Embryonic facial prominence (tissue), 1 donor: ENCODE measurements around the gene KDM2A.

Experiments
- DNase-seq: peaks from one replicate; pipeline ENCODE4 v3.0.0-alpha.2; 2016; ENCODE audit errors: extremely low spot score

KDM2A gene

GRCh38 chr11:67118801-67119584 is at the start of gene KDM2A:
Gene KDM2A (plus strand): TSS chr11:67119263. CDS start chr11:67121317, 2,054 bp downstream.
- peak; percentile 98 for DNase-seq

DNA sequence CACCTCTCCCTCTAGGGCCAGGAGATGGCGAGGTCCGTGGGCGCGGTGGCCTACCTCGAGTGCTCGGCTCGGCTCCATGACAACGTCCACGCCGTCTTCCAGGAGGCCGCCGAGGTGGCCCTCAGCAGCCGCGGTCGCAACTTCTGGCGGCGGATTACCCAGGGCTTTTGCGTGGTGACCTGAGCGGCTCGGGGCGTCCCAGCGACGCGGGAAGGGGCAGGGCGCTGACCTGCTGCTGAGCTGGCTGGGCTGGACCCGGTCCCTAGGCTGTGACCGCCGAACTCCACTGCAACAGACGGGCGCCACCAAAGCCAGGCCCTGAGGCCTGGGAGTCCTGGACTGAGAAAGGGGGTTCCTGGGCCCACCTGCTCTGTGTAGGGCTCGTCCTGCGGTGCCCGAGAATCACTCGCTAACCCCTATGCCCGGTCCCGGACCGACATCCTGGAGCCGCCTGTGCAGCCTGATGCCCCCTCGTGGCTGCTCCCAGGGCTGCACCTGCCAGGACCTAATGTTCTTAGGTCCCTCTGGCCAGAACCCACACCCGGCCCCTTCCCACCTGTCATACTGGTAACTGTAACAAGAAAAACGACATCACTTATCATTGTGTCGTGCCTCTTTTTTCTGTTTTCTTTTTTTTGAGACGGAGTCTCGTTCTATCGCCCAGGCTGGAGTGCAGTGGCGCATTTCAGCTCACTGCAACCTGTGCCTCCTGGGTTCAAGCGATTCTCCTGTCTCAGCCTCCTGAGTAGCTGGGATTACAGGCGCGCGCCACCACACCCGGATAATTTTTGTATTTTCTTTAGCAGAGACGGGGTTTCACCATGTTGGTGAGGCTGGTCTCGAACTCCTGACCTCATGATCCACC is 47.4 kb upstream of the KDM2A start:
- DNase-seq = no peak

- no peak for DNase-seq
Measured at GRCh38 chr11:67072295-67072694, 46.8 kb upstream of the KDM2A start.

DNA sequence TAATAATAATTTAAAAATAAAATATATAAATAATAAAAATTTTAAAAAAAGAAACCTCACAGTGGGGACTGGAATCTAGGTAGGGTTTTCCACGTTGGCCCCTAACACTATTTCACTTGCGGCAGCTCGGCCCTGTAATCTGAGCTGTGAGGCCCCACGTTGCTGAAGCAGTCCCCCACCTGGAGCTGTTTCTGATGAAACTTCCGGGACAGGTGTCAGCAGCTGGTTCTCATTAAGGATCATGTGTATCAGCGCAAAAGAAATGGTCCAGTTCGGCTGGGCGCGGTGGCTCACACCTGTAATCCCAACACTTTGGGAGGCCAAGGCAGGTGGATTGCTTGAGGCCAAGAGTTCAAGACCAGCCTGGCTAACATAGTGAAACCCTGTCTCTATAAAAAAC is 45.2 kb upstream of the KDM2A start:
- no peak for DNase-seq

GRCh38 chr11:67076202-67076601 is 42.9 kb upstream of the KDM2A start:
- DNase-seq = no peak

DNA sequence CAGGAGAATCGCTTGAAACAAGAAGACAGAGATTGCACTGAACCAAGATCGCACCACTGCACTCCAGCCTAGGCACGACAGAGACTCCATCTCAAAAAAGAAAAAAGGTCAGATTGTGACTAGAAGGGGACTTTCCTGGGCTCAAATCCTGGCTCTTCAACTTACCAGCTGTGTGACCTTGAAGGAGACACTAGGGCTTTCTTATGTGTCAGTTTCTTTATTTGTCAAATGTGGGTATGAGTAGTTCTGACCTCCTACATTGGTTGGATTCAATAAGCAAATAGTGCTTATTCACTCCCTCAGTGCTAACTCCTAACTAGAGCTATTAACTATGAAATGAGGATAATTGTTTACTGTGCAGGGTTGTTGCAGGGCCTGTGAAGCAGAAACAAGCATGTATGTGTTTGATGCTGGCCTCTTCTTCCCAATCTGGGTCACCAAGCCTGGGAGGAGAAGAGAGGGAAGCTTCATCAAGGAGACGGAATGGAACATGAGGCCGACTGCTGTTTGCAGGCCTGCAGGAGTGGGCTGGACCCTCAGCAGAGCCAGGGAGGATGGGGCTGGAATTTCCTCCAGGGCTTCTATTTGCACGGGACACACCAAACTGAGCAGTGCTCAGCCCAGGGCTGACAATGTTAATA is 39.9 kb upstream of the KDM2A start:
- DNase-seq = no peak

DNA sequence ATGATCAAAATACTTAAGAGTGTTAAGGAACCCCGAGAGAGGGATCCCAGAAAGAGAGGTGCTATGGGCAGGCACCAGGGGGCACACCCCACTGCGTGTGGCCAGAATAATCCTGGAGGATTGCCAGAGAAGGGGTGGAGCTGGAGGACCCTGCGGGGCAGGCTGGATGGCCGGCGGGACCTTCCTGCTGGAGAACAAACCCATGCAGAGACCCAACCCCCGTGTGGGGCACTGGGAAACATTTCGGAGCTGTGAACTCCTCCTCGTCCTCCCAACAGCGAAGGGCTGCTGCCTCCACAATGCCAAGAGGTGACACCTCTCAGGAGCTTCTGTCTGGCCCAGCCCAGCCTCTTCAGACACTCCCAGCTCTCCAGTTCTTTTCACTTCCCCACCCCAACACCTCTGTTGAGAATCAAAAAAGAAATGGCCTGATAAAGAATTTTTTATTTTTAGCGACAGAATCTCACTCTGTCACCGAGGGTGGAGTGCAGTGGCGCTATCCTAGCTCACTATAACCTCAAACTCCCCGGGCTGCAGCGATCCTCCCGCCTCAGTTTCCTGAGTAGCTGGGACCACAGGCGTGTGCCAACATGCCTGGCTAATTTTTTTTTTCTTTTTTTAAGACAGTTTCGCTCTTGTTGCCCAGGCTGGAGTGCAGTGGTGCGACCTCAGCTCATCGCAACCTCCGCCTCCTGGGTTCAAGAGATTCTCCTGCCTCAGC is 36.8 kb upstream of the KDM2A start:
- DNase-seq = no peak

DNA sequence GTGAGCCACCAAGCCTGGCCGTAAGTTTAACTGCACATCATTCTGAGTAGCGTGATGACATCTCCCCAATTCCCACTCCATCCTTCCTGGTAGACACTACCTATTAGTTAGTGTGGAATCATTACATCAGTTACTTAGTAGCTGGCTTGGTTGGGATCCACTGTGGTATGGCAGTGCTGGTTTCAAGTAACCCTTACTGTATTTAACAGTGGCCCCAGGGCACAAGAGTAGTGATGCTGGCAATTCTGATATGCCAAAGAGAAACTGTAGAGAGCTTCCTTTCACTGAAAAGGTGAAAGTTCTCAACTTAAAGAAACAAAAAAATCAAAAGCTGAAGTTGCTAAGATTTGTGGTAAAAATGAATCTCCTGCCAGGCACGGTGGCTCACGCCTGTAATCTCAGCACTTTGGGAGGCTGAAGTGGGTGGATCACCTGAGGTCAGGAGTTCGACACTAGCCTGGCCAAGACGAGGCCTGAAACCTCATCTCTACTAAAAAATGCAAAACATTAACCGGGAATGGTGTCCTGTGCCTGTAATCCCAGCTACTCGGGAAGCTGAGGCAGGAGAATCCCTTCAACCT is 35.2 kb upstream of the KDM2A start:
- DNase-seq = no peak

GRCh38 chr11:67085617-67086016 is 33.4 kb upstream of the KDM2A start:
- DNase-seq = no peak

DNA sequence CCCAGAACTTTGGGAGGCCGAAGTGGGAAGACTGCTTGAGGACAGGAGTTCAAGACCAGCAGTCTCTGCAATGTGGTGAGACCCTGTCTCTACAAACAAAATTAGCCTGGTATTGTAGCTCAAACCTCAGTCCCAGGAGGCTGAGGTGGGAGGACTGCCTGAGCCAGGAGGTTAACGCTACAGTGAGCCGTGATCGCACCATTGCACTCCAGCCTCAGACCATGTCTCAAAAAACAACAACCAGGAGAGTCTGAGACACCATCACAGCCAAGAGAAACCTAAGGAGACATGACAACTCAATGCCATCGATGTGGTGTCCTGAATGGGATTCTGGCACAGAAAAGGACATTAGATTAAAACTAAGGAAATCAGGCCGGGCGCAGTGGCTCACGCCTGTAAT is 28.3 kb upstream of the KDM2A start:
- no peak for DNase-seq

GRCh38 chr11:67095214-67095507 is 23.9 kb upstream of the KDM2A start:
- no peak for DNase-seq

DNA sequence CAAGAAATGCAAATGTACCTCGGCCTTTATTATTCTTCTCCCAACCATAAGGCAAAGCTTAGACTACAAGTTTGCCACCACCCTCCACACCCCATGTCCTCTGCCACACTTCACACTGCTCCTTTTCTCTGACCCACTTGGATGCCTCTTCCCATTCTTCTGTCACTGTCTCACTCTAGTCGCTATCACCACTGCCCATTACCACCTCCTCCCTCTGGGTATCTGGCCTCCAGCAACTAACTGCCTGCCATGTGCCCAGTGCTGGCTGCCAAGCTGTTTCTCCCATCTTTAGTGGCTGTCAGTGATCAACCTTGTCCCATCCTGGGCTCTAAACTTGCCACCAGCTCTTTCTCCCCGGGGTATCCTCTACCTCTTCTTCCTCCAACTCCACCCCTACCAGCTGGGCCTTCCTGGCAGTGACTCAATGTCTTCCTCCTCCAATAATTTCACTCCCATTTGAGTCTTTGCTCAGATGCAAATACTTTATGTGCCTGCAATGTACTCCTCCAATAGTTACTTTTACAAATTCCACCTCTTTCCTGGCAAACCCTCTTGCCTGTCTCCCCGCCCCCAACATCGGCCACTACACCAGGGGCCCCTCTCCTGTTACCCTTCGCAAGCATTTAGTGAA is 20.1 kb upstream of the KDM2A start:
- no peak for DNase-seq

GRCh38 chr11:67099831-67100324 is 19.2 kb upstream of the KDM2A start:
- no peak for DNase-seq

DNA sequence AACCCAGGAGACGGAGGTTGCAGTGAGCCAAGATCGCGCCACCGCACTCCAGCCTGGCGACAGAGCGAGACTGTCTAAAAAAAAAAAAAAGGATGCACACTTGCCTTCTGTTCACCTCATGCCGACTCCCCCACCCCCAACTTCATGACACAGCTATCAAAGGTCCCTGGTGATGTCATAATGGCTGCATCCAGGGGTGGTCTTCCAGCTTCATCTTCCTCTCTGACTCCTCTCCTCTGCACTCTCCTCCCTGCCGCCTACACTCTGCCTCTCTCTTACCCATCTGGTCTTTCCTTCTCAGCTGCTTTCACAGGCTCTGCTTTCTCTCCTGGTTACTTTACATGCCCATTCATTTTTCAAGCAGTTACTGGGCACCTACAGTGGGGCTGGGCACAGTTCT is 16.4 kb upstream of the KDM2A start:
- no peak for DNase-seq

- no peak for DNase-seq
Measured at GRCh38 chr11:67105964-67106363, 13.1 kb upstream of the KDM2A start.

- DNase-seq = no peak
Measured at GRCh38 chr11:67111261-67111660, 7.8 kb upstream of the KDM2A start.

- no peak for DNase-seq
Measured at GRCh38 chr11:67113231-67113721, 5.8 kb upstream of the KDM2A start.

DNA sequence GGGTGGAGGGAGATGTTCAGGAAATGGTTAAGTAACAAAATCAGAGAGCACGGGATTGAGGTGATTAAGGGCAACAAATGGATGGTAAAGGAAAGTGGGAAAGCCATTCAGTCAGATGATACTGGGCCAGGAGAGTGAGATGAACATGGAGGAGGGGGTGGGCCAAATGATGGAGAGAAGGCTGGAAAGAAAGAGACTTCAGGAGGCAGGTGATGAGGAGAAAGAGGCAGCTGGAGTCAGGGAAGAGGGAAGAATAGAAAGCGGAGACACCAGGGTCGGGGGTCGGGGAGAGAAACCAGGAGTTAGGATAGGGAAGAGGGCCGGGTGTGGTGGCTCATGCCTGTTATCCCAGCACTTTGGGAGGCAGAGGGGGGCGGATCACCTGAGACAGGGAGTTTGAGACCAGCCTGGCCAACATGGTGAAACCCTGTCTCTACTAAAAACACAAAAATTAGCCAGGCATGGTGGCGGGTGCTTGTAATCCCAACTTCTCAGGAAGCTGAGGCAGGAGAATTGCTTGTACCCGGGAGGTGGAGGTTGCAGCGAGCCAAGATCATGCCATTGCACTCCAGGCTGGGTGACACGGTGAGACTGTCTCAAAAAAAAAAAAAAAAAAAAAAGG is 4.7 kb upstream of the KDM2A start:
- no peak for DNase-seq

DNA sequence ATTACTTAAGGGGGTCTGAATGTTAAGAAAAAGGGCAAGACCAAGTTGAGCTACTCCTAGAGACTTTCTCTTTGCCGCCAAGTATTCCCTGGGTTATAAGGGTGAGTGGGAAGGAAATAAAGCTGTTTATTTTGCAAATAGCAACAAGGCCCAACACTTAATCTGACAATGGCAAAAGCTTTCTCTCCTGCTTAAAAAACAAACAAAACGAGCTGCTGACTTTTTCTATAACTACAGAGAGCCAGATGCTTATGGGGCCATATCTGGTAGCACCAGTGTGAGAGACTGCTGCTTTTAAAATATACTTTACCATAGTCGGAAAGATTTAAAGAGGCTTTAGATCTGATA is 2.3 kb upstream of the KDM2A start:
- DNase-seq = no peak

GRCh38 chr11:67117176-67117575 is 1.9 kb upstream of the KDM2A start:
- no peak for DNase-seq
